Bone marrow (tissue), 2 donors: ENCODE data around the gene LCE2A.
"Not testable (repeated sequence)": the region's sequence is repeated elsewhere in the genome, so short reads cannot be mapped to it uniquely, and the experiment has no call there.

Experiments
- DNase-seq, 2 donors: peaks; one replicate each; lab custom pipeline; 2025; lab: John Stamatoyannopoulos, UW

The LCE2A gene

GRCh38 chr1:152697701-152698600 is at the start of gene LCE2A:
Gene LCE2A (plus strand): TSS chr1:152698345. CDS start chr1:152698902, 557 bp downstream.
- no peak for DNase-seq

- DNase-seq, result peak in 1 of 2 donors; percentile 6
Measured at GRCh38 chr1:152654110-152654509, 44.0 kb upstream of the LCE2A start.

GRCh38 chr1:152656459-152656858 is 41.7 kb upstream of the LCE2A start:
- no peak for DNase-seq

- DNase-seq, result no peak
Measured at GRCh38 chr1:152657677-152658076, 40.5 kb upstream of the LCE2A start.

GRCh38 chr1:152658649-152659048 is 39.5 kb upstream of the LCE2A start:
- DNase-seq, result no peak

- DNase-seq, result no peak
Measured at GRCh38 chr1:152663098-152663497, 35.0 kb upstream of the LCE2A start, which contains the start of gene LCE2D. Gene LCE2D (plus strand): TSS chr1:152663380. CDS start chr1:152664106, 726 bp downstream.

- DNase-seq, result not testable (repeated sequence)
Measured at GRCh38 chr1:152666171-152666570, 32.0 kb upstream of the LCE2A start.

GRCh38 chr1:152667648-152668047 is 30.5 kb upstream of the LCE2A start:
- DNase-seq, result no peak

GRCh38 chr1:152673016-152673415 is 25.1 kb upstream of the LCE2A start:
- no peak for DNase-seq

GRCh38 chr1:152674983-152675382 is 23.2 kb upstream of the LCE2A start, which contains the start of gene LCE2C:
Gene LCE2C (plus strand): TSS chr1:152675279. CDS start chr1:152676016, 737 bp downstream.
- DNase-seq, result not testable (repeated sequence)

- no peak for DNase-seq
Measured at GRCh38 chr1:152679459-152679858, 18.7 kb upstream of the LCE2A start.

- no peak for DNase-seq
Measured at GRCh38 chr1:152681616-152682015, 16.5 kb upstream of the LCE2A start.

GRCh38 chr1:152683846-152684245 is 14.3 kb upstream of the LCE2A start:
- DNase-seq, result no peak

GRCh38 chr1:152685823-152686222 is 12.3 kb upstream of the LCE2A start, which contains the start of gene LCE2B:
Gene LCE2B (plus strand): TSS chr1:152686123. CDS start chr1:152686844, 721 bp downstream.
- DNase-seq, result not testable (repeated sequence)

GRCh38 chr1:152699746-152700145 is 1.6 kb downstream of the LCE2A start:
- DNase-seq, result no peak

- DNase-seq, result no peak
Measured at GRCh38 chr1:152707860-152708259, 9.7 kb downstream of the LCE2A start, which contains the start of gene LCE4A. Gene LCE4A (plus strand): TSS chr1:152708160. CDS start chr1:152709076, 916 bp downstream.

- no peak for DNase-seq
Measured at GRCh38 chr1:152718238-152718637, 20.1 kb downstream of the LCE2A start.

- DNase-seq, result no peak
Measured at GRCh38 chr1:152725261-152725660, 27.1 kb downstream of the LCE2A start.

- DNase-seq, result no peak
Measured at GRCh38 chr1:152728986-152729385, 30.8 kb downstream of the LCE2A start.

GRCh38 chr1:152735648-152736047 is 37.5 kb downstream of the LCE2A start:
- no peak for DNase-seq

GRCh38 chr1:152737997-152738396 is 39.9 kb downstream of the LCE2A start:
- no peak for DNase-seq

GRCh38 chr1:152739841-152740240 is 41.7 kb downstream of the LCE2A start:
- no peak for DNase-seq

GRCh38 chr1:152741656-152742055 is 43.5 kb downstream of the LCE2A start:
- no peak for DNase-seq
